Measurements from ENCODE around the gene SAMD10.

DNA sequence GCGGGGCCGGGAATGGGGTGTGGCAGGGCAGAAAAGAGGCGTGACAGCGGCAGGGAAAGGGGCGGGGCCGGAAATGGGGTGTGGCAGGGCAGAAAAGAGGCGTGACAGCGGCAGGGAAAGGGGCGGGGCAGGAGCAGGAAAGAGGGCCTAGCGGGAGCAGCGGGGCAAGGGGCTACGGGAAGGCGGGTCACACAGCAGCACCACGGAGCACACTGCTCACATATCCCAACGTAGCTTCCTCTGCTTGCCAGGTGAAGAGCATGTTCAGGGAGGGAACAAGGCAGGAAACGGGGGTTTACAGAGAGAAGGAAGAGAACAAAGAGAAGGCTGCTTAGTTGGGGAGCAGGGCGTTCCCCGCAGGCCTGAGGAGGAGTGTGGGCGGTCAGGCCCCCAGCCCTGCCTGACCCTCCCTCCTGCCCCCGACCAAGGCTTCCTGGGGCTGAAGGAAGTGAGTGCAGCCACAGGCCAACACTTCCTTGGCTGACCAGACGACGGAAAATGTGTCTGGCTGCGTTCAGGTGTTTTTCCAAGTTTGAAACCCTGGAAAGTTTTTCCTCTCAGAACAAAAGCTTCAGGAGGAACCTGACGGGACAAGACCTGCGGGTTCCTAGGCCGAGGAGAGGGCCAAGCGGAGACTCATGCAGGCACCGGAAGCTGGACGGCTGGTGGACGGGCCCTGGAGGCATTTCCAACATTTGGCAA lies 37.0 kb downstream of the SAMD10 start:
- TF ChIP-seq, protein P1, sequence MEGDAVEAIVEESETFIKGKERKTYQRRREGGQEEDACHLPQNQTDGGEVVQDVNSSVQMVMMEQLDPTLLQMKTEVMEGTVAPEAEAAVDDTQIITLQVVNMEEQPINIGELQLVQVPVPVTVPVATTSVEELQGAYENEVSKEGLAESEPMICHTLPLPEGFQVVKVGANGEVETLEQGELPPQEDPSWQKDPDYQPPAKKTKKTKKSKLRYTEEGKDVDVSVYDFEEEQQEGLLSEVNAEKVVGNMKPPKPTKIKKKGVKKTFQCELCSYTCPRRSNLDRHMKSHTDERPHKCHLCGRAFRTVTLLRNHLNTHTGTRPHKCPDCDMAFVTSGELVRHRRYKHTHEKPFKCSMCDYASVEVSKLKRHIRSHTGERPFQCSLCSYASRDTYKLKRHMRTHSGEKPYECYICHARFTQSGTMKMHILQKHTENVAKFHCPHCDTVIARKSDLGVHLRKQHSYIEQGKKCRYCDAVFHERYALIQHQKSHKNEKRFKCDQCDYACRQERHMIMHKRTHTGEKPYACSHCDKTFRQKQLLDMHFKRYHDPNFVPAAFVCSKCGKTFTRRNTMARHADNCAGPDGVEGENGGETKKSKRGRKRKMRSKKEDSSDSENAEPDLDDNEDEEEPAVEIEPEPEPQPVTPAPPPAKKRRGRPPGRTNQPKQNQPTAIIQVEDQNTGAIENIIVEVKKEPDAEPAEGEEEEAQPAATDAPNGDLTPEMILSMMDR (IDR thresholded peaks at IDR 0.05): no peak
- TF ChIP-seq SIN3A (IDR thresholded peaks at IDR 0.05; ENCODE audit: borderline replicate concordance, insufficient read depth, low read depth, low read length): no peak
- TF ChIP-seq, protein P2, sequence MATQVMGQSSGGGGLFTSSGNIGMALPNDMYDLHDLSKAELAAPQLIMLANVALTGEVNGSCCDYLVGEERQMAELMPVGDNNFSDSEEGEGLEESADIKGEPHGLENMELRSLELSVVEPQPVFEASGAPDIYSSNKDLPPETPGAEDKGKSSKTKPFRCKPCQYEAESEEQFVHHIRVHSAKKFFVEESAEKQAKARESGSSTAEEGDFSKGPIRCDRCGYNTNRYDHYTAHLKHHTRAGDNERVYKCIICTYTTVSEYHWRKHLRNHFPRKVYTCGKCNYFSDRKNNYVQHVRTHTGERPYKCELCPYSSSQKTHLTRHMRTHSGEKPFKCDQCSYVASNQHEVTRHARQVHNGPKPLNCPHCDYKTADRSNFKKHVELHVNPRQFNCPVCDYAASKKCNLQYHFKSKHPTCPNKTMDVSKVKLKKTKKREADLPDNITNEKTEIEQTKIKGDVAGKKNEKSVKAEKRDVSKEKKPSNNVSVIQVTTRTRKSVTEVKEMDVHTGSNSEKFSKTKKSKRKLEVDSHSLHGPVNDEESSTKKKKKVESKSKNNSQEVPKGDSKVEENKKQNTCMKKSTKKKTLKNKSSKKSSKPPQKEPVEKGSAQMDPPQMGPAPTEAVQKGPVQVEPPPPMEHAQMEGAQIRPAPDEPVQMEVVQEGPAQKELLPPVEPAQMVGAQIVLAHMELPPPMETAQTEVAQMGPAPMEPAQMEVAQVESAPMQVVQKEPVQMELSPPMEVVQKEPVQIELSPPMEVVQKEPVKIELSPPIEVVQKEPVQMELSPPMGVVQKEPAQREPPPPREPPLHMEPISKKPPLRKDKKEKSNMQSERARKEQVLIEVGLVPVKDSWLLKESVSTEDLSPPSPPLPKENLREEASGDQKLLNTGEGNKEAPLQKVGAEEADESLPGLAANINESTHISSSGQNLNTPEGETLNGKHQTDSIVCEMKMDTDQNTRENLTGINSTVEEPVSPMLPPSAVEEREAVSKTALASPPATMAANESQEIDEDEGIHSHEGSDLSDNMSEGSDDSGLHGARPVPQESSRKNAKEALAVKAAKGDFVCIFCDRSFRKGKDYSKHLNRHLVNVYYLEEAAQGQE (IDR thresholded peaks at IDR 0.05; ENCODE audit: insufficient read depth in 1 of 2, low read depth in 2 of 2, low read length in 1 of 2): no peak
- no peak; the same call in 1 of the 2 replicates for TF ChIP-seq POLR2AphosphoS5 (IDR thresholded peaks at IDR 0.05; ENCODE audit: low read depth, low read length)
- TF ChIP-seq TCF7L2 (IDR thresholded peaks at IDR 0.05; ENCODE audit: low read depth, low read length): no peak
